Thoracic aorta endothelial cell (primary cell): ENCODE measurements around the gene MCM3AP. TPM values are rescaled to one million over a fixed set of nuclear protein-coding genes. Genes with fewer than 3 reads are reported as not detected.

ENCODE experiments used
- total RNA-seq: library from RNA; depleted of rRNA; stranded (reverse); fragments of >200 nt; gene quantifications from 2 replicates; pipeline ENCODE4 v1.2.3, GENCODE V29; 2012

MCM3AP gene
- 84.2 and 107 TPM in 2 replicates for total RNA-seq

DNA sequence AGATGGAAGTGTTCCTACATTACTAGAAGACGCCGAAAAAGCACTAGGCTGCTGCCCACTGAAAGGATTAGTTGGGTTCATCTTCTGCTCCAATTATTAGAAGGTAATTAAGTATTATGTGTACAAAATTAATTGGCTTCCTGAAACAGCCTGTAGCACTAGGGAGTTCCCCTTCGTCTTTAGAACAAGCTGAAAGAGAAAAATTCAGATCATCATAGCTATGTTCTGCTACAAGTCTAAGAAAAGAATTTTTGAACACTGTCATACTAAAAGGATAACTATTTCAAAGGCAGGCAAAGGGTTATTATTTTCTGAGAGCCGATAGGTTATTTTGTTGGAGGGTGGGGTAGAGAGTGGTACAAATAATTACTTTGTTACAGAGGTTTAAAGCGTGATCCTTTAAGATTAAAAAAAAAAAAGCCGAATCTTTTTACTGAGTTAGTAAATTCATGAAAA, at the start of gene MCM3AP:
TSS of gene MCM3AP (minus strand) at position 406 of the 456 bp plus-strand sequence. CDS start at position 81, 325 bp downstream.

DNA sequence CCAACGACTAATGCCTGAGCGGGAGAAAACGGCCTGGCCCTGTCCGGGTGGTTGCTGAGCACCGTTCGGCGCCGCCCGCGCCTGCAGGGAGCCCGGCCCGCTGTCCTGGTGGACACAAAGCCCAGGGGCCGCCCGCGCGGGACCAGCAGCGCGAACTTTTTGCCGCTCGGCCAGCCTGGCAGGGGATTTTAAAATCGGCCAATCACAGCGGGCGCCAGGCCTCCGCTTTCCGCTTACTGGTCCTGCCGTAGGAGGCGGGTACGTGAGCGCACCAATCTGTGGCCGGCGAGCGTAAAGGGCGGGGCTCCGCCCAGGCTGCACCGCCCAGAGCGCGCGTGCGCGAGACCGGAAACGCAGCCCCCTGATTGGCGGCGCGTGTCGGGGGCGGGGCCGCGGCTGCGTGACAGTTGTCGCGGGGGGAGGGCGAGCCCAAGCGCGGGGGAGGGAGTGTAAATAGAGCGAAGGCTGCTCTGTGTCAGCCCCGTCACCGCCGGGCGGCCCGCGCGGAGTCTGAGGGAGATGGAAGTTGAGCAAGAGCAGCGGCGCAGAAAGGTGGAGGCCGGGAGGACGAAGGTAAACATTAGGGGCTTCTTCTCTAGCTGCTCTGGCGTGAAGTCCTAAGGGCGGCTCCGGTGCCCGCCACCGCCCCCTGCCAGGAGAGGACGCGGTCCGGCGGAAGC, 38.4 kb upstream of the MCM3AP start, which contains the start of the genes C21orf58 and PCNT:
TSS of gene C21orf58 (minus strand) at position 161 of the 680 bp plus-strand sequence. CDS start 1,132 bp downstream, outside the sequence.
TSS of gene PCNT (plus strand) at position 447 of the 680 bp plus-strand sequence. CDS start at position 520, 73 bp downstream.

DNA sequence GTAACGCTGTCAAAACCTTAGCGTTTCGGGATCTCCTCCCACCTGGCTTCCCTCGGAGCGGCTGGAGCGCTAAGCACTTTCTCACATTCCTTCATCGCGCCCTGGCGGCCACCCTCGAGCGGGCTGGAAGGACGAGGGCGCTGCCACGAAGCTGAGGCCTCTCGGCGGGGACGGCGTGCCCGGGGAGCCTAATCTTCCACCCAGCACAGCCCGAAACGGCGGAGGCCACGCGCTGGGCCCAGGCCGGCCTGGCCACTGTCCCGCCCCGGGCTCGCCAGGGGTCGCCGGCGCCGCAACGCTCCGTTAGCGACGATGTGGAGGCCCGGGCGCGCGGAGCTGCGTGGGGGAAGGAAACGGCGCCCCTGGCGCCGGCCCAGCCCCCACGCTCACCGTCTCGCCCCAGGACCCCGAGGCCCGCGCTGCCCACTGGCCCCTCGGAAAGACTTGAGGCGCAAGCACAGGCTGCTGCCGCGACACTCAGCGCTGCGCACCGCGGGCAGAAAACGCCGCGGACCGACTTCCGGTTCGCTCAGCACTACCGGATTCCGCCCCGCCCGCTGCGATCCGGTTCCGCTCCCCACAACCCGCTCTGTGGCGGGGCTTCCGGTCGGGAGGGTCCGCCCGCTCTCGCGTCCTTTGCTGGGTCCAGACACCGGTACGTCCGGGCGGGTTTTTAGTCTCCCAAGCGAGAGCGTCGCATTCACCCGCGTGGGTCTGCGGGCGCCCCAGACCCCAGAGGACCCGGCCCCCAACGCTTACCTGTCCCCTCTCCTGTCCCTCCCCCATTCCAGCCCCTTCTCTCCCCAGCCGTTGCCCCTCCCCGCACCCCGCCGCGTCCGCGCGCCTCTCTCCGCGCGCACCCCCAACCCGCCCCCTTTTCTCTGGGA, 593 bp upstream of the MCM3AP start, which contains the start of gene YBEY:
TSS of gene YBEY (plus strand) at position 582 of the 887 bp plus-strand sequence. CDS start 572 bp downstream, outside the sequence.

DNA sequence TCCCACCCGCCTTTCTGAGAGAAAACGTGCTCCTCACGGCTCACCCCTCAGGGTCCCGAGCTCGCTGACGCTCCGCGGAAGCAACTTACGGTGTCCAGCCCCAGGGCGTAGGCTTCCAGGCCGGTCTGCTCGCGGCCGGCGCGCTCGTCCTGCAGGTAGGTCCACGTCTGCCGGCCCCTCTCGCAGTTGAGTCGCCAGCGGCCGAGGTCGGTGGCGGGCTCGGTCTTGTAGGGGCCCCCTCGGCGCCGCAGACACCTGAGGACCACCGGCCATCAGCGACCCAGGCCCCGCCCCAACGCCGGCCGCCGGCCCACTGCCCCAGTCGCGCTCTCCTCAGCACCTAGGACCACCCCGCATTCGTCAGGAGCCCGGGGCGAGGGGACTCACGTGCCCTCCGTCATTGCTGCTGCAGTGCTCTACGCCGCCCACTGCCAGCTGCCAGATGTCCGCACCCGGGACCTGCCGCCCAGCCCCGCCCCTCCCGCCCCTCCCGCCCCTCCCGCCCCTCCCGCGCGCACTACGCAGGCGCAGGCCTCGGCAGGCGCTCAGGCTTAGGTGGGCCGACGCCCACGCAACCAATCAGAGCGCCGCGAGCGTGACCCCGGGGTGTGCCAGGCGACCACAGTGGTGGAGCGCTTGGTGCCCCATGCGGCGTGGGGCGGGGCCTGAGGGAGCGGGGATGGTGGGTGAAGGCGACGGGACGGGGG, 56.9 kb downstream of the MCM3AP start, which contains the start of gene LSS:
TSS of gene LSS (minus strand) at position 430 of the 707 bp plus-strand sequence. CDS start at position 401, 29 bp downstream.

Other genes starting within 250 kb of the MCM3AP start
- gene COL6A2, start 187.5 kb downstream of the MCM3AP start, total RNA-seq, result 0.50 and 0.80 TPM in 2 replicates
- gene FTCD, start 130.0 kb downstream of the MCM3AP start, total RNA-seq, result not detected in 2 replicates
- gene SPATC1L, start 101.2 kb downstream of the MCM3AP start, total RNA-seq, result 6.7 and 8.5 TPM in 2 replicates
- gene LSS, start 56.8 kb downstream of the MCM3AP start, total RNA-seq, result 68.9 and 102 TPM in 2 replicates
- 7.6 and 11.6 TPM in 2 replicates for gene YBEY, start 731 bp upstream of the MCM3AP start, total RNA-seq
- gene C21orf58, start 38.3 kb upstream of the MCM3AP start, total RNA-seq, result 9.7 and 15.4 TPM in 2 replicates
- gene PCNT, start 38.5 kb upstream of the MCM3AP start, total RNA-seq, result 30.2 and 32.9 TPM in 2 replicates
- 51.0 and 56.0 TPM in 2 replicates for gene DIP2A, start 173.3 kb upstream of the MCM3AP start, total RNA-seq